Activated CD4-positive, CD25-positive, alpha-beta regulatory T cell treated with anti-CD3 and anti-CD28 coated beads, Interleukin-2, amount 50 U/mL, for 24 hours (primary cell): ENCODE results near the gene HMG20A.

Experiments used
- ATAC-seq, 2 donors: fragments of 150-1000 bp; cut with Tn5 transposase; one replicate each; pipeline ENCODE4 v1.10.0; 2021; ENCODE audit warnings: mild to moderate bottlenecking in 1 of 2, moderate library complexity in 1 of 2

Gene HMG20A

DNA sequence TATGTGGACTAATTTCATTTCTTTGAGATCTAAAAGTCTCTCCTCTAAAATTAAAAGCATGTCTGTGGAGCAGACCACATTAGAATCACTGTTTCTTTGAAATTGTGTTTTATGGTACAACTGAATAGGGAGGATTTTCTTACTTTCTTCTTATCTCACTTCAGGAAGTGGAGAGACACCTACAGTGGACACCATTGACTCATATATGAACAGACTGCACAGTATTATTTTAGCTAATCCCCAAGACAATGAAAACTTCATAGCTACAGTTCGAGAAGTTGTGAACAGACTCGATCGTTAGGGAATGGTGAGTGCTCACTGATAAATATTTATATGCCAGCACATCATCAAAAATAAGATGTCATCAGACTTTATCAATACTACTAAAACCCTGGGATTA lies 58.3 kb downstream of the HMG20A start:
- ATAC-seq, result no peak

GRCh38 chr15:77480859-77481633 lies 60.4 kb downstream of the HMG20A start:
- ATAC-seq, result no peak

DNA sequence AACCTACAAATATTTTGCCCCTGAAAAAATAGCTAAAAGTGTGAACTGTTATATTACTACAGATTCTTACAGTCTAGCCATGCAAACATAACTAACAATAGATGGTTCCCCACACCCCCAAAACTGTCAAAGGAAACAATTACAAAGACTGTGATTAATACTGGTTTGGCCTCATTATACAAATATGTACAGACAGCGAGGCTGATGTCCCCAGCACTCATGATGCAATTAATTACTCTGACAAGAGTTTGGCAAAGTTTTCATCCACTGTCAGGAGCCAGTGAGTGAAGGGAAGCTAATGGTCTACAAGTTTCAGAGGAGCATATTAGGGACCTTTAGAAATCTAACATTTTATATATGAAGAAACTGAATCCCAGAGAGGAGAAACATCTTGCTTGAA lies 61.0 kb downstream of the HMG20A start:
- ATAC-seq, result no peak

DNA sequence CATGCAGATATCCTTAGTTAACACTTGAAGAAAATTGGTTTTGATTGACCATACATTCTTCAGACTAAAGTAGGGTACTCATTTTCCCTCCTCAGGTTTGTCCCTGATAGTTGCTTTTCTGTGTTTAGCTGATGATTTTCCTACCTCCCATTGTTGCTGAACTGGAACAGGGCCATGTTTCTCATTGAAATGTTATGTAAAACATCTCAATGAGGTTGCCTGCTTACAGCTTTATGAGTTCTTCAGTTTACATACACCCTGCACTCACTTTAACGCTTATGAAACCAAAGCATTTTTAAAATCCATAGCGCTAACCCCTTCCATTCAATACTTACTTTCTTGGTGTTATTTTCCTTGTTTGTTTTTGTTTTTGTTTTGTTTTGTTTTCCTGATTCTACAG lies 61.9 kb downstream of the HMG20A start:
- ATAC-seq, result no peak

DNA sequence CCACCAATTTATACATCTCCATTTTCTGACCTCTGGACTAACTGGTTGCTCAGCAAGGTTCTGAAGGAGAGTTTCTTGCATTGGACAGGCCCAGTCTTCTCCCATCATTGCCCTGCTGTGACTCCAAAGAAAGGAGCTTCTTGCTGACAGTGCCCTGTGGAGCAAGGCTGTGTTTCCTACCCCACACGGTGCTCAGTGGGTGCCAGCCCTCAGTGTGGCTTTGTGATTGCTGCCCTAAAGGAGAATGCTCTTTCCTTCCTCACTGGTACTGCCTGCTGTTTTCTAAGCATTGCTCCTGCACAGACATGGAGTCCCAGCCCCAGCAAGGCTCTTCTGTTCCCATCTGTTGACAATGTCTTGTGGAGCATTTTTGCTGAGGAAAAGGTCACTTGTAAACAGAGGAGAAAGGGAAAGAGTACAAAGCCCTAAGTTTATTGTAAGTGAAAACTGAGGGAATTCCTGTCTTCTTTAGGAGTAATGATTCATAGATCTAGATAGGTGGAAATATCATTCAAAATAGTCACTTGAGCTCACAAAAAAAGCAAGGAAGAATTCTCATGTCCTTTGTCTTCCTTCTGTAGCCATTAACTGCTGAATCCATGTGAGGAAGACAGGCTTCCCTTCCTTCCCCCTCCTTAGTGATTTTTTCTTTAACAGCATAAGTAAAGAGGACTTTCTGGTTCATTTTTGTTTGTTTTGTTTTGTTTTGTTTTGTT lies 62.9 kb downstream of the HMG20A start:
- ATAC-seq, result no peak

DNA sequence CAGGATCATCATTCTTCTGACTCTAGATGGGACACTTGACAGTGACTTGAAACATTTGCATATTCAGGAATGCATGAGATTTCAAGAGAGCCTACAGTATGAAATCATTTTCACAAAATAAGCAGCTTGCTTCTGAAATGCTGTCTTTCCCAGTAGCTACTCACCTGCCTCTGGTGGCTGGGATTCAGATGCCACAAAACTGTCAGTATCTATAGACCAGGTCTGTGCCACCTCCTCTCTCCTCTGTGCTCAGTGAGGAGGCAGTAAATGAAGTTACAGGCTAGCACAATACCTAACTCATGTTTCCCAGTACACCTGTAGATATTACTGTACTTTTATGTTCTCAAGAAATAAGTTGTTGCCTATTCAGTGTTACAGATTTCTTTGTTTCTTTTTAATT lies 64.3 kb downstream of the HMG20A start:
- no peak for ATAC-seq

- ATAC-seq, result no peak
These were observed 66.1 kb downstream of the HMG20A start for GRCh38 chr15:77486542-77487468.

DNA sequence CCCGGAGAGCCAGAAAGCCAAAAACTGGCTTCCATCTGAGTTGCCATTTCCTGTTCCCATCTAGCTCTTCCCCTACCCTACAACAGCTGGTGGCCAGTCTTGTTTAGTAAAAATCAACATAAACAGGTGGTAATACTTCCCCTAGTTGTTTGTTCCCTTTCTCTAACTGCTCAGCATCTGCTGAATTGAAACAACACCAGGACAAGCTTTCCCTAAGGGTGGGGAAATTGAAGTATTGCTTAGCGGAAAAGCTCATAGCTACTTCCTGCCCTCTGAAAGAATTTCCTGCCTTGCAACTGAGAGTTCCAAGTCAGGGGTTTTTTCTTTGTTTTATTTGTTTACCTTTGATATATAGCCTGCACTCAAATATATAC lies 66.8 kb downstream of the HMG20A start:
- no peak for ATAC-seq

GRCh38 chr15:77487888-77488287 lies 67.2 kb downstream of the HMG20A start:
- no peak for ATAC-seq

- ATAC-seq, result no peak
These were observed 69.0 kb downstream of the HMG20A start for GRCh38 chr15:77489647-77490046.

DNA sequence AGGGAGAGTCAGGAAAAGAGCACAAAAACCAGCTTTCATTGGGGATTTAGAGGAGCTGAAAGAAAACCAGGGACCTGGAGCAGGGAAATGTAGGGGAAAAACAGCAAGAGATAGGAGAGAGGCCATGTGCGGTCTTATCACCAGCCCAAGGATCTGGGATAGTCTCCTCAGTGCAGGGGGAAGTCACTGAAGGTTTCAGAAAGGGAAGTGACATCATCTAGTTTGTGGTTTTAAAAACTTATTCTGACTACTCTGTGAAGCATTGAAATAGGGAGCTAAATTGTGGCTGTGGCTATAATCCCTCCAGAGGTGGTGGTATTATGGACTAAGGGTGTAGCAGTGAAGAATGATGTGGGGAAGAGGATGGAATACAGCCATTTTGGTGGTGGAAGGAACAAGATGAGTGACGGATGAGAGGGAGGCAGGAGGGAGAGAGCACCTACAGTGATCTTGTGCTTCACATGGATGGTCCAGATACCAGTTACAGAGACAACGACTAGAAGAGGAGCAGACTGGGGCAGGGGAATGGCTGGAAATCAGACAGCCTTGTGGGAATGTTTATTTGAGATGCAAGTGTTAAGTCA lies 72.7 kb downstream of the HMG20A start:
- peak; percentile 53 to 81 for ATAC-seq

GRCh38 chr15:77494073-77494867 lies 73.6 kb downstream of the HMG20A start:
- ATAC-seq, result no peak

GRCh38 chr15:77494964-77495363 lies 74.3 kb downstream of the HMG20A start:
- no peak for ATAC-seq

- no peak for ATAC-seq
These were observed 75.3 kb downstream of the HMG20A start for GRCh38 chr15:77495838-77496596.

GRCh38 chr15:77496715-77497109 lies 76.0 kb downstream of the HMG20A start:
- peak; percentile 51 to 54 for ATAC-seq

DNA sequence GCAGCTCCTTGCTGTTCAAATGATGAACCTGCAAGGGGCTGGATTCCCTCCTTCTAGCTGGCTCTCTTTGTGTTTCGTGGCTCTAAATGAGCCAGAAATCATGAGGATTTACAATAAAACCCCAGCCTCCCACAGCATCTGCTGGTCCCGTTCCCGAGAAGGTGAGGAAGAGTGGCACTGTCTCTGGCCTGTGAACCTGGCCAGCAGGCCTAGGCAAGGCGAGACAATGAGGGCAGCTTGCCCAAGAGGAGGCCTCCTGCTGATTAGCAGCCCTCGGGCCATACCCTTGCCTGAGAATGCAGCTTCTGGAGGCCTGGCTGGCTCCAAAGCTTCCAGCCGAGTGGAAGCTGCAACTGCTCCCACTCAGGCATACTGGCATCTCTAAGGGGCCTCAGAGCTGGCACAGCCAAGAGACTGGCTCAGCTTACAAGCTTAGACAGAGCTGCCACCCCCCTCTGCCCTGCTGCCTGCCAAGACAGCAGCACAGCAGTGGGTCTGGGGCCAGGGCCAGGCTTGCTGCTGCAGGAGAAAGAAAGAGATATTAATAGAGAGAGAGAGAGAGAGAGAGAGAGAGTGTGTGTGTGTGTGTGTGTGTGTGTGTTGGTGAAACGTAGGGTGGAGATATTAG lies 76.5 kb downstream of the HMG20A start:
- ATAC-seq, result no peak

- no peak for ATAC-seq
These were observed 77.3 kb downstream of the HMG20A start for GRCh38 chr15:77497942-77498361.

DNA sequence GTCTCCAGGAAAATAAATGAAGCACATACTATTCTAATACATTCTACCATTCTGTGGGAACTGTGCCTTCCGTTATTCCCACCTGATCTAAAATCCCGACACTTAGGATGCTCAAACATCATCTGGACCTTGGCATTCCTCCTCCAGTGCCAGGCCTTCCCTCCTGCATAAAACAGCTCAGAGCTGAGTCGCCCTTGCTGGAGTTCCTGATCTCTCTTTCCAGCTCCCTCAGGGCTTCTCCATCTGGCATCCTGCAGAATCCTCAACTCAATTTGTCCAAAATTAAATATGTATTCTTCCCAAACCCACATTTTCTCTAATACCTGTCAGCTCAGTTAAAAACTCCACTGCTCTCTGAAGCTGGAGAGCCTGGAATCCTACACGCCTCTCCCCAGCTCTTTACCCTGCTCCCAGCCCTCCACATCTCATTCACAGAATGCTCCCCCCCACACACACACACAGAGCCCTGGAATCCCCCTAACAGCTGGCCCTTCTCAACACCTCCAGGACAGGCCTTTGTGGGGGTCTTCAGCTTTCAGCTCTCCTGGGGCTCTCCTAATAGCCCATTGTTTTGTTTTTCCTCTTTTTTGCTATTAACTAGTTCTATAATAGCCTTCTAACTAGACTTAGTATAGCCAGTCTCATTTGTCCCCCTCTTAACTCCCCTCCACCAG lies 78.5 kb downstream of the HMG20A start:
- no peak for ATAC-seq

DNA sequence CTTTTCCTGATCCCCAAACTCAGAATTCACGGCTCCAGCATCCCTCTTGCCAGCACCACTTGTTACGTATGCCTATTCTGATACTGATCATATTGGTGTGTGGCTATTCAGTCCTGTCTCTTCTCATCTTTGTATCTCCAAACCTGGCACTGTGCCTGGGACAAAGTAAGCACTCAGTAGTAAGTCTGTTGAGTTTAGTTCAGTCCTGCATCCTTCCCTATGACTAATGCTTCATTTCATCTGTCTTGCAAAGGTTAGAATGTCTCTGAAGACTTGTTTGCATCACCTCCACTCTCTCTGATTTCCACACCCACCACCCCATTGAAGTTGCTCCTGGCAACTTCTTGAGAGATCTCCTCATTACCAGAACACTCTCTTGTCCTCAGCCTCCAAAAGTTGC lies 80.3 kb downstream of the HMG20A start:
- no peak for ATAC-seq
